OCI-LY3 (cell line): ENCODE data around the gene STPG4.

ENCODE experiments used
- H2AFZ ChIP-seq: fragments of 200-600, 300-600 bp; shearing (Covaris generic); 2 replicates; pipeline ENCODE4 v1.6.0; 2014; ENCODE audit warnings: antibody characterized with exemption, low read depth, low read length
- H3K27ac ChIP-seq: fragments of 200-600, 300-600 bp; sonication (generic); 2 replicates; pipeline ENCODE4 v1.5.1; 2014; ENCODE audit warnings: mild to moderate bottlenecking, low read length, moderate library complexity, mixed read lengths
- H3K27me3 ChIP-seq: fragments of 200-600, 300-600 bp; sonication (generic); 2 replicates; pipeline ENCODE4 v1.6.1; 2014; ENCODE audit warnings: low read depth, low read length, mixed read lengths
- H3K36me3 ChIP-seq: fragments of 200-600, 300-600 bp; sonication (generic); replicated peaks from 2 replicates; pipeline ENCODE3; 2014; ENCODE audit warnings: low read depth, low read length, mixed read lengths
- H3K4me1 ChIP-seq: fragments of 300-600, 200-600 bp; sonication (generic); 2 replicates; pipeline ENCODE4 v1.6.1; 2014; ENCODE audit warnings: low read length, mixed read lengths
- H3K4me2 ChIP-seq: fragments of 200-600, 300-600 bp; sonication (generic); 2 replicates; pipeline ENCODE4 v1.6.1; 2014; ENCODE audit warnings: low read length, mixed read lengths
- H3K4me3 ChIP-seq: fragments of 300-600, 200-600 bp; sonication (generic); 2 replicates; pipeline ENCODE4 v1.5.1; 2014; ENCODE audit warnings: antibody characterized with exemption, mild to moderate bottlenecking, low read length, moderate library complexity
- H3K79me2 ChIP-seq: fragments of 300-600, 200-600 bp; shearing (Covaris generic); 2 replicates; pipeline ENCODE4 v1.6.1; 2014; ENCODE audit warnings: mild to moderate bottlenecking, low read length, mixed read lengths
- H3K9ac ChIP-seq: fragments of 300-600, 200-600 bp; shearing (Covaris generic); 2 replicates; pipeline ENCODE4 v1.6.0; 2014; ENCODE audit warnings: mild to moderate bottlenecking, low read length, moderate library complexity
- H3K9me3 ChIP-seq: fragments of 200-600, 300-600 bp; shearing (Covaris generic); 2 replicates; pipeline ENCODE4 v1.6.1; 2014; ENCODE audit warnings: low read length, mixed read lengths; ENCODE audit not compliant: insufficient read depth
- H4K20me1 ChIP-seq: fragments of 200-600, 300-600 bp; sonication (generic); 2 replicates; pipeline ENCODE4 v1.6.1; 2016; ENCODE audit warnings: low read length, mixed read lengths; ENCODE audit not compliant: insufficient read depth
- CTCF ChIP-seq: fragments of 200-600, 300-600 bp; sonication (generic); IDR thresholded peaks from 2 replicates; pipeline ENCODE4 v1.5.1; 2014; ENCODE audit warnings: antibody characterized with exemption, low read length, low read depth
- EZH2phosphoT487 ChIP-seq: fragments of 200-600 bp; shearing (Covaris generic); IDR thresholded peaks from 2 replicates; pipeline ENCODE4 v1.6.1; 2018; ENCODE audit warnings: antibody characterized with exemption, mixed run types, low read depth

The STPG4 gene

GRCh38 chr2:47141520-47141919 is 13.6 kb downstream of the STPG4 start:
- H2AFZ ChIP-seq = no peak overlapping the region
- H3K4me1 ChIP-seq = no peaks in the 10 kb centered on the region
- H4K20me1 ChIP-seq = no peaks in the 10 kb centered on the region
- no peaks in the 10 kb centered on the region for H3K79me2 ChIP-seq
- H3K36me3 ChIP-seq = peaks cover 46% of the 10 kb centered on the region
- no peak overlapping the region for H3K27ac ChIP-seq
- no peak for TF ChIP-seq EZH2phosphoT487
- TF ChIP-seq CTCF = no peak
- H3K9ac ChIP-seq = no peak overlapping the region
- H3K9me3 ChIP-seq = 0 out of 2 replicates have a peak, but pooled peaks cover 4% of the 10 kb centered on the region
- no peaks in the 10 kb centered on the region for H3K27me3 ChIP-seq
- H3K4me3 ChIP-seq = no peak overlapping the region
- H3K4me2 ChIP-seq = no peak overlapping the region

GRCh38 chr2:47134386-47135090 is 20.6 kb downstream of the STPG4 start:
- Histone ChIP-seq H3K4me1 (no peaks in the 10 kb centered on the region), H3K27me3 (no peaks in the 10 kb centered on the region), H3K27ac (no peak overlapping the region), H3K79me2 (no peaks in the 10 kb centered on the region), H3K4me3 (no peak overlapping the region), H3K9ac (no peak overlapping the region), H3K4me2 (no peak overlapping the region), H2AFZ (no peak overlapping the region), H4K20me1 (no peaks in the 10 kb centered on the region), H3K36me3 (peaks cover 7% of the 10 kb centered on the region), H3K9me3 (0 out of 2 replicates have a peak, but pooled peaks cover 4% of the 10 kb centered on the region)
- TF ChIP-seq EZH2phosphoT487 (no peak), CTCF (no peak)

GRCh38 chr2:47133046-47133445 is 22.1 kb downstream of the STPG4 start:
- Histone ChIP-seq H3K9me3 (0 out of 2 replicates have a peak, but pooled peaks cover 4% of the 10 kb centered on the region), H3K79me2 (no peaks in the 10 kb centered on the region), H3K27me3 (no peaks in the 10 kb centered on the region), H3K4me1 (no peaks in the 10 kb centered on the region), H3K27ac (no peak overlapping the region), H3K36me3 (peaks cover 6% of the 10 kb centered on the region), H3K9ac (no peak overlapping the region), H3K4me2 (no peak overlapping the region), H4K20me1 (no peaks in the 10 kb centered on the region), H2AFZ (no peak overlapping the region), H3K4me3 (no peak overlapping the region)
- TF ChIP-seq EZH2phosphoT487 = no peak
- TF ChIP-seq CTCF = no peak

DNA sequence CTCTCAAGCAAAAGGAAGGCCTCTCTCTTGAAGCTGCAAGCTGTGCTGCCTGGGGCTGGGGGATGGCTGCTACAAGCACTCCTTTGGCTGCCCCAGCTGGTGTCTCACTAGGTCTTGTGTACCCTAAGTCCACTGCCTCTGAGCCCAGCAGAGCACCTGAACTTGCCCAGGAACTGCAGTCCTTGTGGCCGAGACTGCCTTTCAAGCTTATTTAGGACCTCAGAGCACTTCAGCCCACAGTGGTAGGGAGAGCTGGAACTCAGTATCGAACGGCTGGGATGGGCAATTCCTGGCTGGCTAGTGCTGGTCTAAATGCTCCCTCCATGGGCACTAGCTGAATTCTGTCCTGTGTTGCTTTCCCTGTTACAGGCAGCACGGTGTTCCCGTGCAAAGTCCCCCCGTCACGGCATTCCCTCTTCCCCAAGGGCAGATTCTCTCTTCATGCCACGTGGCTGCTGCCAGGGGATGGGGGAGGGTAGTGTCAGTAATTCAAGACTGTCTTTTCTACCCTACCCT is 25.9 kb downstream of the STPG4 start:
- TF ChIP-seq EZH2phosphoT487 = no peak
- no peak for TF ChIP-seq CTCF
- H3K36me3 ChIP-seq = no peaks in the 10 kb centered on the region
- H3K9ac ChIP-seq = no peak overlapping the region
- no peak overlapping the region for H3K27ac ChIP-seq
- H4K20me1 ChIP-seq = no peaks in the 10 kb centered on the region
- H3K4me3 ChIP-seq = no peak overlapping the region
- H2AFZ ChIP-seq = no peak overlapping the region
- no peak overlapping the region for H3K4me2 ChIP-seq
- no peaks in the 10 kb centered on the region for H3K27me3 ChIP-seq
- H3K4me1 ChIP-seq = no peaks in the 10 kb centered on the region
- no peaks in the 10 kb centered on the region for H3K9me3 ChIP-seq
- no peaks in the 10 kb centered on the region for H3K79me2 ChIP-seq
